ENCODE data around the gene HYAL3.

GRCh38 chr3:50319181-50319893, 20.1 kb upstream of the HYAL3 start:
- no peak for TF ChIP-seq CTCF (IDR thresholded peaks at IDR 0.05 in 2 of 3, conservative IDR thresholded peaks at IDR 0.05 in 1 of 3; ENCODE audit: control insufficient read depth in 2 of 3, extremely low read depth in 1 of 3, insufficient read depth in 1 of 3, low read depth in 3 of 3, low read length in 3 of 3)
- TF ChIP-seq CBX3 (IDR thresholded peaks at IDR 0.05; ENCODE audit: borderline replicate concordance, low read depth): no peak
- no peak for TF ChIP-seq SP1 (IDR thresholded peaks at IDR 0.05; ENCODE audit: low read depth, low read length)
- TF ChIP-seq REST (IDR thresholded peaks at IDR 0.05; ENCODE audit: low read depth, low read length): no peak
- no peak for TF ChIP-seq CHD4 (IDR thresholded peaks at IDR 0.05)
- no peak for TF ChIP-seq TCF12 (IDR thresholded peaks at IDR 0.05; ENCODE audit: low read depth, low read length)
- no peak for TF ChIP-seq E2F8 (IDR thresholded peaks at IDR 0.05; ENCODE audit: low read depth, partially characterized antibody)
- TF ChIP-seq EP300 (IDR thresholded peaks at IDR 0.05; ENCODE audit: borderline replicate concordance in 1 of 2, control insufficient read depth in 1 of 2, low read depth in 2 of 2, low read length in 2 of 2): no peak
- no peak for TF ChIP-seq POLR2A (IDR thresholded peaks at IDR 0.05; ENCODE audit: low read depth, low read length)
- TF ChIP-seq POU2F2 (IDR thresholded peaks at IDR 0.05; ENCODE audit: borderline replicate concordance, low read depth, low read length): no peak
- no peak for TF ChIP-seq BHLHE40 (IDR thresholded peaks at IDR 0.05; ENCODE audit: borderline replicate concordance in 1 of 2, low read depth in 2 of 2, low read length in 1 of 2)
- TF ChIP-seq PML (IDR thresholded peaks at IDR 0.05; ENCODE audit: low read length): no peak
- TF ChIP-seq MLLT1 (IDR thresholded peaks at IDR 0.05): no peak

Data from GM12878 (cell line).